GM21381 (cell line): ENCODE measurements around the gene PGP.

ENCODE experiments used
- ATAC-seq: cut with Tn5 transposase; IDR thresholded peaks from one replicate; pipeline ENCODE4 v1.9.1; 2021; ENCODE audit warnings: mild to moderate bottlenecking, moderate library complexity; ENCODE audit not compliant: unreplicated experiment

PGP gene

DNA sequence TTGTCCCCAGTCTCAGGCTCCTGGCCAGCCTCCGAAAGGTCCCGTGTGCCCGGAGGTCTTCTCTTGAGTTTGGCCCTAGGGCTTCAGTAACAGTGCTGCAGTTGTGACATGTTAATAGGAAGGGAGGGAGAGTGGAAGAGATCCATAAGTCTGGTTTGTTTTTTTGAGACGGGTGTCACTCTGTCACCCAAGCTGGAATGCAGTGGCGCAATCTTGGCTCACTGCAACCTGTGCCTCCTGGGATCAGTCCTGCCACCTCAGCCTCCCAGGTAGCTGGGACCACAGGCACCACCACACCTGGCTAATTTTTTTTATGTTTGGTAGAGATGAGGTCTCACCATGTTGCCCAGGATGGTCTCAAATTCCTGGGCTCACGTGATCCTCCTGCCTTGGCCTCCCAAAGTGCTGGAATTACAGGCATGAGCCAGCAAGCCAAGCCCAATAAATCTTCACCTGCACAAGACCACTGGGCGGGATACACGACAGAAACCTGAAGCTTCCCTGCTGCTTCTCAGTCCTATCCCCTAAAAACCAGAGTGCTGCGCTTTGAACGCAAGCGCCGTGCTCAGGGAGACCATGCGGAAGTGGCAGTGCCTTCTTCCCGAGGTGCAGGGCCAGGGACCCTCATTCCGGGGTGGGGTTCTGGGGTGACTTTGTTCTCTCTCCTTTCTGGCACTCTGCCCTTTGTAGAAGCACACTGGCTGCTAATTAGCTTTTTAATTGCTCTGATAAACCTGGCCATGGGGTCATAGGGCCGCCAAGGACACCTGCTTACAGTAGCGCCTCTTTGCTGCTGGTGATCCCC lies 48.2 kb downstream of the PGP start:
- ATAC-seq: no peak

DNA sequence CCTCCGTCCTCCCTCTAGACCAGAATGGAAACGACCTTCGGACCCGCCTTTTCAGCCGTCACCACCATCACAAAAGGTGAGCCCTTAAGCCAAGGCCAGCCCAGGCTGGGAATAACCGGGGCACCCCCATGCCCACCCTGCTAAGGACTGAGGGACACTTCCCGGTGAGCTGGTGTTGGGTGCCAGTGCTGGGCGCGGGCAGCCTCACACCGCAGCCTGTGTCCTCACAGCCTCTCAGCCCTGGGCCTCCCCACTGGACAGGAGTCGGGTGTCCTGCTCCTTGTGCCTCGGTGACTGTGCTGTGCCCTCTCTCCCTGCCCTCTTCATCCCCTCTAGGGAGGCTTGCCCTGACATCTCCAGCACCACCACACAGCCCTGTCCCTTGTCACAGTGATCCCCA lies 48.8 kb downstream of the PGP start:
- ATAC-seq: no peak

DNA sequence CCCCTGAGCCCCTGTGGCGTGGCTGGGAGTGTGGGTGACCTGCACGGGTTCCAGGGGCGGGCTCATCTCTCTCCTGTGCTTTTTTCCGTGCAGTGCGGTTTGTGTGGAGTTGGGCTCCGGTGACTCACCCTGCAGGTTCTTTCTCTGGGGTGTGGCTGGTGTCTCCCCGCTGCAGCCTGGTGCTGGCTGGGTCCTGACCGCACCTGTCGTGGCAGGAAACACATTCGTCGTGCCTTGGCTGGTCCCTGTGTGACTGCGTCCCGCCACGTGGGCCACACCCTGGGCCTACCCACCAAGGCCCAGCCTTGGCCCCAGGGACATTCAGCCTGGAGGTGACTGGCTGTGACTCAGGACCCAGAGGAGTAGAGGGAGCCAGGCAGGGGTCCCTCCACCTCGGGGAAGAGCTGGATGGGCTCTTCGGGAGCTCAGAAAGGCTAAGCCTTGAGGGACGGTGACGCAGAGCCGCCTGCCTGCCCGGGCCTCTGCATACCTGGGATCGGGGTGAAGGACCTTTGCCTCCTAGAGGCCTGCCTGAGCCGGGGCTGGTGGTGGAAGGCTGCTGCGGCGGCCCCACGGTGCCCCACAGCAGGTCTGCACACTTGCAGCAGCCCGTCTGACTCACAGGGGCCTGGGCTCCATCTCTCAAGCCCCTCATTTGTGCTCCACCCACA lies 51.3 kb downstream of the PGP start:
- no peak for ATAC-seq

DNA sequence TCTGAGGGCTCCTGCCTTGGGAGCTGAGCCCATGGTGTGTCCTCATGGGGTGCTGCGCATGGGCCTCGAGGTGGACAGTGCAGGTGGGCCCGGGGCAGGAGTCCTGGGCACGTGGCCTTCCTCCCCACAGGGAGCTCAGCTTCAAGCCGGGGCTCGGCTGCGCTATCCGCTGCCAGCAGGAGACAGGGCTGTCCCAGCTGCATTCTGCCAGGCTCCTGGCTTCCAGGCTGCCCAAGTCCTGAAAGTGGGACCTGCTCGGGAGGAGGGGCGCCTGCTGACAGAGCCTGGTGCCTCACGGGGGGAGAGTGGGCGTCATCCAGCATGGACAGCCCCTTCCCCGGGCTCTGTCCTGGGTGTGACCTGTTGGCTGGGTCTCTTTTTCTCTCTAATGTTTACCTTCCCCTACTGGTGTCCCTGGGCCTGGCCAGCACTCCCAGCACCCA lies 51.9 kb downstream of the PGP start:
- ATAC-seq: no peak

DNA sequence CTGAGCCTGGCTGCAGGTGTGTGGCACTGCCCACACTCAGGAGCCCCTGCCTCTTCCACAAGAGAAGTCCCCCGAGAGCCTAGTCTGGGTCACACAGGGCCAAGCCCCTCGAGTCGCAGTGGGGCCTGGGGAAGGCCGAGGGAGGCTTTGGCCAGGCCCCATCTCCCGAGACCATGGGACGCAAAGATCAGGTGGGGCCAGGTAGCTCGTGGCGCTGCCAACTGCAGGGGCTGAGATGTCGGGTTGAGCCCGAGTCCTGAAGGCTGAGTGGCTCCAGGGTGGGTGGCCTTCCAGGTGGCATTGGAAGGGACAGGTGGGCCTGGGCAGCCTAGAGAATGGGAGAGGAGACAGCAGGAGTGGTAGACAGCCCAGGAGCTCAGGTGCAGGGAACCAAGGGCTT lies 52.7 kb downstream of the PGP start:
- no peak for ATAC-seq
